ENCODE results near the gene UBTD2.

UBTD2 gene

DNA sequence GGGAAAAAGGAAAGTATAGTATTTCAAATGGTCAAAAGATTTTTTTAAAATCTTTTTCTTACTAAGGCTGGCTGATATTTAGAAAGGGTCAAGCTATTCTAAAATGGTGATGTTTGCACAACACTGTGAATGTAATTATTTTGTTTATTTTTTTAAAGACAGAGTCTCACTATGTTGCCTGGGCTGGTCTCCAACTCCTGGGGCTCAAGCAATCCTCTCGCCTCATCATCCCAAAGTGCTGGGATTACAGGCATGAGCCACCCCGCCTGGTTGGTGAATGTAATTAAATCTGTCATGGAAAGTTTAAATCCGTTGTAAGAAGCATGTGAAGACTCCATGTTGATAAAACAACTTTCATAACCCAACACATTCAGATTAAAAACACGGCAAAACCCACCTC lies 2.6 kb downstream of the UBTD2 start:
- Histone ChIP-seq H3K27me3 (peaks cover 28% of the 10 kb centered on the region), H3K9me3 (no peaks in the 10 kb centered on the region), H3K4me3 (ENCODE audit: low read depth in 1 of 2, low read length in 1 of 2) (no peak overlapping the region), H3K27ac (no peak overlapping the region), H3K36me3 (no peaks in the 10 kb centered on the region), H3K4me1 (ENCODE audit: control insufficient read depth in 1 of 2, insufficient read depth in 1 of 2, low read depth in 1 of 2, low read length in 1 of 2) (peaks cover 26 to 32% of the 10 kb centered on the region in 2 experiments)
- TF ChIP-seq, protein P1, sequence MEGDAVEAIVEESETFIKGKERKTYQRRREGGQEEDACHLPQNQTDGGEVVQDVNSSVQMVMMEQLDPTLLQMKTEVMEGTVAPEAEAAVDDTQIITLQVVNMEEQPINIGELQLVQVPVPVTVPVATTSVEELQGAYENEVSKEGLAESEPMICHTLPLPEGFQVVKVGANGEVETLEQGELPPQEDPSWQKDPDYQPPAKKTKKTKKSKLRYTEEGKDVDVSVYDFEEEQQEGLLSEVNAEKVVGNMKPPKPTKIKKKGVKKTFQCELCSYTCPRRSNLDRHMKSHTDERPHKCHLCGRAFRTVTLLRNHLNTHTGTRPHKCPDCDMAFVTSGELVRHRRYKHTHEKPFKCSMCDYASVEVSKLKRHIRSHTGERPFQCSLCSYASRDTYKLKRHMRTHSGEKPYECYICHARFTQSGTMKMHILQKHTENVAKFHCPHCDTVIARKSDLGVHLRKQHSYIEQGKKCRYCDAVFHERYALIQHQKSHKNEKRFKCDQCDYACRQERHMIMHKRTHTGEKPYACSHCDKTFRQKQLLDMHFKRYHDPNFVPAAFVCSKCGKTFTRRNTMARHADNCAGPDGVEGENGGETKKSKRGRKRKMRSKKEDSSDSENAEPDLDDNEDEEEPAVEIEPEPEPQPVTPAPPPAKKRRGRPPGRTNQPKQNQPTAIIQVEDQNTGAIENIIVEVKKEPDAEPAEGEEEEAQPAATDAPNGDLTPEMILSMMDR (IDR thresholded peaks at IDR 0.05), result no peak

DNA sequence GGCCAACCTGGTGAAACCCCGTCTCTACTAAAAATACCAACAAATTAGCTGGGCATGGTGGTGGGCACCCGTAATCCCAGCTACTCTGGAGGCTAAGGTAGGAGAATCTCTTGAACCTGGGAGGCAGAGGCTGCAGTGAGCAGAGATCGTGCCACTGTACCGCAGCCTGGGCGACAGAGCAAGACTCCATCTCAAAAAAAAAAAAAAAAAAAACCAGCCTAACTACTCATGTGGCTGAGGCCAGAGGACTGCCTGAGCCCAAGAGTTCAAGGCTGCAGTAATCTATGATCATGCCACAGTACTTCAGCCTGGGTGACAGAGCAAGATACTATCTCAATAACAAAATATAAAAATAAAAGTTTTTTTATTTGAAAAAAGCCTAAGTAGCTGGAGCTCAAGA lies 3.2 kb downstream of the UBTD2 start:
- TF ChIP-seq, protein P1 (IDR thresholded peaks at IDR 0.05), result no peak
- Histone ChIP-seq H3K27me3 (peaks cover 22% of the 10 kb centered on the region), H3K9me3 (no peaks in the 10 kb centered on the region), H3K4me1 (ENCODE audit: control insufficient read depth in 1 of 2, insufficient read depth in 1 of 2, low read depth in 1 of 2, low read length in 1 of 2) (peaks cover 32 to 37% of the 10 kb centered on the region in 2 experiments), H3K36me3 (no peaks in the 10 kb centered on the region), H3K4me3 (ENCODE audit: low read depth in 1 of 2, low read length in 1 of 2) (no peak overlapping the region), H3K27ac (no peak overlapping the region)

DNA sequence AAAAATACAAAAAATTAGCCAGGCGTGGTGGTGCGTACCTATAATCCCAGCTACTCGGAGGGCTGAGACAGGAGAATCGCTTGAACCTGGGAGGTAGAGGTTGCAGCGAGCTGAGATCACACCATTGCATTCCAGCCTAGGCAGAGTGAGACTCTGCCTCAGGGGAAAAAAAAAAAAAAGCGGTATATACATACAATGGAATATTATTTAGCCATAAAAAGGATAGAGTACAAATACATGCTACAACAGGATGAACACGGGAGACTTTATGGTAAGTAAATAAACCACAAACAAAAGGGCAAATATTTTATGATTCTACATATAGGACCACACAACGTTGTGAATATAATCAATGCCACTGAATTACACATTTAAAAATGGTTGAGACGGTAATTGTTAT lies 5.2 kb downstream of the UBTD2 start:
- peaks cover 30 to 39% of the 10 kb centered on the region in 2 experiments for H3K4me1 ChIP-seq (ENCODE audit: control insufficient read depth in 1 of 2, insufficient read depth in 1 of 2, low read depth in 1 of 2, low read length in 1 of 2)
- no peaks in the 10 kb centered on the region for H3K36me3 ChIP-seq

DNA sequence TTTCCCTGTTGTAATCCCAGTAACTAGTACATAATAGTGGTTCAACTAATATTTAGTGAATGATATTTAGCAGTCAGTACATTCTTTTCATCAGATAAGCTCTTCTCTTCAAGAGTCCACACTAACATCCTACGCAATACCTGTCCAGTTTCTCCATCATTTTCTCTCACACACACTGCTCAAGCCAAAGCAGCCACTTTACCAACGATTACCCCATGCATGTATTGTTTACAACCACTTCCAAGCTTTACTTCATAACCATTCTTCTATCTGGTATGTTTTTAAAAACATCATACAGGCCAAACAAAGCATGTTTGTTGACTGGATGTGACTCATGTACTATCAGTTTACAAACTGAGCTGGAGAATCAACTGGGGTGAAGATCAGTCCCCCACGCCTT lies 7.3 kb downstream of the UBTD2 start:
- no peaks in the 10 kb centered on the region for H3K27me3 ChIP-seq
- no peak overlapping the region for H3K4me3 ChIP-seq (ENCODE audit: low read depth in 1 of 2, low read length in 1 of 2)
- TF ChIP-seq, protein P1 (IDR thresholded peaks at IDR 0.05), result no peak
- no peaks in the 10 kb centered on the region for H3K9me3 ChIP-seq
- no peaks in the 10 kb centered on the region for H3K36me3 ChIP-seq
- H3K4me1 ChIP-seq (ENCODE audit: control insufficient read depth in 1 of 2, insufficient read depth in 1 of 2, low read depth in 1 of 2, low read length in 1 of 2), result peaks cover 18 to 24% of the 10 kb centered on the region in 2 experiments
- peak overlapping the region; percentile 14 for H3K27ac ChIP-seq

More for the DNA sequence above, 5.2 kb downstream of the UBTD2 start:
- H3K27me3 ChIP-seq, result peaks cover 10% of the 10 kb centered on the region
- no peak overlapping the region for H3K4me3 ChIP-seq (ENCODE audit: low read depth in 1 of 2, low read length in 1 of 2)
- no peaks in the 10 kb centered on the region for H3K9me3 ChIP-seq
- H3K27ac ChIP-seq, result no peak overlapping the region
- TF ChIP-seq, protein P1 (IDR thresholded peaks at IDR 0.05), result no peak

DNA sequence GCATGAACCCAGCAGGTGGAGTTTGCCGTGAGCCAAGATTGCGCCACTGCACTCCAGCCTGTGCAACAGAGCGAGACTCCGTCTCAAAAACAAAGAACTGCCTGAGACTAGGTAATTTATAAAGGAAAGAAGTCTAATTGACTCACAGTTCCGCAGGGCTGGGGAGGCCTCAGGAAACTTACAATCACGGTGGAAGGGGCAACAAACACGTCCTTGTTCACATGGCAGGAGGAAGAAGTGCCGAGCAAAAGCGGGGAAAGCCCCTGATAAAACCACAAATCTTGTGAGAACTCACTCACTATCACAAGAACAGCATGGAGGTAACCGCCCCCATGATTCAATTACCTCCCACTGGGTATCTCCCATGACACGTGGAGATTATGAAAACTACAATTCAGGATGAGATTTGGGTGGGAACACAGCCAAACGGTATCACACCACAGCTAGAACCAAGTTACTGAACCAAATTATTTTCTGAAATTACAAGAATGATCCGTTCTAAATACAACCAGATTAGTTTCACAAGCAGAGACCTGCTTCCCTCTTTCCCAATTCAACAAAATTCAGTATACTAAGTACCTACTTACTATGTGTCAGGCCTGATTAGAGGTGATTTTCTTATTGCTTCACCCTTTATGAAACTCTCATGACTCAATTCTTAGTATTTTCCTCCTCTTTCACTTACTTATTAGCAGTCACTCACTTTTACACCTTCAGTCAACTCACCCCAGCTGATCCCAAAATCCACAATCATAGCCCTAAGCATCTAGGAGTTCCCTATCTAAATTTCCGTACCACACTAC lies 8.4 kb downstream of the UBTD2 start:
- TF ChIP-seq, protein P1 (IDR thresholded peaks at IDR 0.05), result no peak
- Histone ChIP-seq H3K36me3 (no peaks in the 10 kb centered on the region), H3K4me1 (ENCODE audit: control insufficient read depth in 1 of 2, insufficient read depth in 1 of 2, low read depth in 1 of 2, low read length in 1 of 2) (peaks cover 18 to 24% of the 10 kb centered on the region in 2 experiments), H3K9me3 (no peaks in the 10 kb centered on the region), H3K4me3 (ENCODE audit: low read depth in 1 of 2, low read length in 1 of 2) (no peak overlapping the region), H3K27ac (no peak overlapping the region), H3K27me3 (no peaks in the 10 kb centered on the region)
